Panc1 (cell line): ENCODE measurements around the gene FHIT. TPM values are rescaled to one million over a fixed set of nuclear protein-coding genes. Genes with fewer than 3 reads are reported as not detected.

Experiments used
- ATAC-seq: fragments of 200-7000 bp; cut with Tn5 transposase; 2 replicates; pipeline ENCODE4 v1.9.1; 2020; ENCODE audit warnings: mild to moderate bottlenecking, moderate library complexity
- BruUV-seq: library from RNA; stranded (reverse); fragments of 400-500 nt; replicated peaks from 2 replicates; lab custom pipeline; 2021; lab: Mats Ljungman, UMichigan
- CTCF ChIA-PET: fragments of 300-600 bp; sonication (Branson Sonifier 250); formaldehyde crosslinking; loops from one replicate; lab custom pipeline; 2022; ENCODE audit warnings: antibody characterized with exemption; lab: Charles Lee
- POLR2A ChIA-PET: fragments of 300-600 bp; sonication (Branson Sonifier 250); formaldehyde crosslinking; loops from one replicate; lab custom pipeline; 2022; ENCODE audit warnings: antibody characterized with exemption; lab: Charles Lee
- DNase-seq: peaks from one replicate; pipeline ENCODE4 v3.0.0-alpha.2; 2010; ENCODE audit warnings: low read depth, low spot score
- H3K27ac ChIP-seq: 2 replicates; pipeline ENCODE4 v1.5.1; 2011; ENCODE audit warnings: mild to moderate bottlenecking, low read length, inconsistent platforms
- H3K27me3 ChIP-seq: fragments of 200-500 bp; sonication (Bioruptor generic); 2 replicates; pipeline ENCODE4 v1.6.0; 2014; ENCODE audit warnings: low read length, inconsistent platforms; ENCODE audit not compliant: control insufficient read depth, insufficient read depth
- H3K36me3 ChIP-seq: fragments of 200-500 bp; sonication (Bioruptor generic); 2 replicates; pipeline ENCODE4 v1.5.1; 2014; ENCODE audit warnings: inconsistent platforms, mild to moderate bottlenecking, low read length, moderate library complexity; ENCODE audit not compliant: control insufficient read depth, insufficient read depth
- H3K4me1 ChIP-seq: 2 replicates; pipeline ENCODE4 v1.5.1; 2011; ENCODE audit warnings: inconsistent platforms, mild to moderate bottlenecking, low read length, moderate library complexity; ENCODE audit not compliant: control insufficient read depth, insufficient read depth
- H3K4me3 ChIP-seq, 2 experiments: 2 replicates each; pipeline ENCODE4 v1.5.1; 2011 to 2012; ENCODE audit warnings: low read depth in 2 of 2, low read length in 2 of 2, mild to moderate bottlenecking in 2 of 2, inconsistent platforms in 1 of 2, moderate library complexity in 1 of 2
- H3K9me3 ChIP-seq: fragments of 200-500 bp; sonication (Bioruptor generic); 2 replicates; pipeline ENCODE4 v1.5.1; 2014; ENCODE audit warnings: low read depth, mild to moderate bottlenecking, inconsistent platforms, low read length, moderate library complexity; ENCODE audit not compliant: control insufficient read depth, insufficient read depth
- POLR2AphosphoS5 ChIP-seq: IDR thresholded peaks from 2 replicates; pipeline ENCODE4 v1.6.1; 2012; ENCODE audit warnings: mild to moderate bottlenecking, low read depth, low read length, moderate library complexity
- SIN3A ChIP-seq: IDR thresholded peaks from 2 replicates; pipeline ENCODE4 v1.6.1; 2012; ENCODE audit warnings: low read depth, mild to moderate bottlenecking, low read length, moderate library complexity, borderline replicate concordance; ENCODE audit not compliant: insufficient read depth
- TCF7L2 ChIP-seq: IDR thresholded peaks from 2 replicates; pipeline ENCODE4 v1.6.1; 2011; ENCODE audit warnings: mild to moderate bottlenecking, low read depth, low read length, inconsistent platforms
- in situ Hi-C: cut with HindIII; loops from 2 replicates; pipeline ENCODE4 v1.10.0; 2016; ENCODE audit warnings: low sequenced_read_pairs, low pct_unique_long_range_greater_than_20kb
- intact Hi-C: fragments of 100-400 bp; cut with micrococcal nuclease; formaldehyde crosslinking; loops from one replicate; pipeline ENCODE4 v1.10.0; 2022; ENCODE audit not compliant: unreplicated experiment
- total RNA-seq: library from RNA; stranded (reverse); gene quantifications from one replicate; pipeline ENCODE4 v1.2.1, GENCODE V29; 2021; ENCODE audit not compliant: unreplicated experiment
- TF ChIP-seq, protein P1 (sequence below), 2 experiments: IDR thresholded peaks; 2 replicates each; pipeline ENCODE4 v1.6.1; 2011 to 2012; ENCODE audit warnings: low read depth in 2 of 2, control low read depth in 1 of 2, low read length in 1 of 2, mild to moderate bottlenecking in 1 of 2, moderate library complexity in 1 of 2; ENCODE audit not compliant: insufficient read depth in 1 of 2
- TF ChIP-seq, protein P2 (sequence below): fragments of 450-650 bp; IDR thresholded peaks from 2 replicates; pipeline ENCODE4 v1.5.1; 2017; ENCODE audit warnings: mild to moderate bottlenecking

Gene FHIT
- total RNA-seq, 1 experiment from 2014 or later, result 2.2 TPM

DNA sequence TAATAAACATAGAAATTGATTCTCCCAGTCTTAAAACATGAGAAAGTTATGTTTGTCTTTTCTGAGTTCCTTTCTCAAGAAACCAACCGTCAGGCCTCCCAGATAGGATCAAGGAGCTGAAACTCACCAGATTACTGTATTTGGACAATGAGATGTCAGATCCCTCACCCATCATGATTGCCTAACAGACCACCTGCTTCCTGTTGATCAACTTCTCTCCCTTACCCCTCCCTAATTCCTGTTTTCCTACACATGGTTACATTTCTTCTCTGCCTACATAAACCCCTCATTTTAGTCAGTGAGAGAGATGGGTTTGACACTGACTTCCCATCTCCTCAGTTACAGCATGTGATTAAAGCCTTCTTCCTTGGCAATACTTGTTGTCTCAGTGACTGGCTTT lies 917.5 kb downstream of the FHIT start:
- in situ Hi-C loops, result no loop called here
- Histone ChIP-seq H3K27ac (no peak overlapping the region), H3K4me3 (no peak overlapping the region), H3K4me1 (no peaks in the 10 kb centered on the region), H3K9me3 (no peaks in the 10 kb centered on the region), H3K36me3 (no peaks in the 10 kb centered on the region), H3K27me3 (no peaks in the 10 kb centered on the region)
- ChIA-PET POLR2A (no interaction called here), CTCF (no interaction called here)
- no TSS peak for BruUV-seq
- intact Hi-C loops, result no loop called here
- DNase-seq, result no peak
- ATAC-seq, result no peak
- TF ChIP-seq POLR2AphosphoS5, result no peak
- TF ChIP-seq SIN3A, result no peak
- TF ChIP-seq, protein P1, sequence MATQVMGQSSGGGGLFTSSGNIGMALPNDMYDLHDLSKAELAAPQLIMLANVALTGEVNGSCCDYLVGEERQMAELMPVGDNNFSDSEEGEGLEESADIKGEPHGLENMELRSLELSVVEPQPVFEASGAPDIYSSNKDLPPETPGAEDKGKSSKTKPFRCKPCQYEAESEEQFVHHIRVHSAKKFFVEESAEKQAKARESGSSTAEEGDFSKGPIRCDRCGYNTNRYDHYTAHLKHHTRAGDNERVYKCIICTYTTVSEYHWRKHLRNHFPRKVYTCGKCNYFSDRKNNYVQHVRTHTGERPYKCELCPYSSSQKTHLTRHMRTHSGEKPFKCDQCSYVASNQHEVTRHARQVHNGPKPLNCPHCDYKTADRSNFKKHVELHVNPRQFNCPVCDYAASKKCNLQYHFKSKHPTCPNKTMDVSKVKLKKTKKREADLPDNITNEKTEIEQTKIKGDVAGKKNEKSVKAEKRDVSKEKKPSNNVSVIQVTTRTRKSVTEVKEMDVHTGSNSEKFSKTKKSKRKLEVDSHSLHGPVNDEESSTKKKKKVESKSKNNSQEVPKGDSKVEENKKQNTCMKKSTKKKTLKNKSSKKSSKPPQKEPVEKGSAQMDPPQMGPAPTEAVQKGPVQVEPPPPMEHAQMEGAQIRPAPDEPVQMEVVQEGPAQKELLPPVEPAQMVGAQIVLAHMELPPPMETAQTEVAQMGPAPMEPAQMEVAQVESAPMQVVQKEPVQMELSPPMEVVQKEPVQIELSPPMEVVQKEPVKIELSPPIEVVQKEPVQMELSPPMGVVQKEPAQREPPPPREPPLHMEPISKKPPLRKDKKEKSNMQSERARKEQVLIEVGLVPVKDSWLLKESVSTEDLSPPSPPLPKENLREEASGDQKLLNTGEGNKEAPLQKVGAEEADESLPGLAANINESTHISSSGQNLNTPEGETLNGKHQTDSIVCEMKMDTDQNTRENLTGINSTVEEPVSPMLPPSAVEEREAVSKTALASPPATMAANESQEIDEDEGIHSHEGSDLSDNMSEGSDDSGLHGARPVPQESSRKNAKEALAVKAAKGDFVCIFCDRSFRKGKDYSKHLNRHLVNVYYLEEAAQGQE (IDR thresholded peaks at IDR 0.05; ENCODE audit: insufficient read depth in 1 of 2, low read depth in 2 of 2, low read length in 1 of 2), result no peak
- no peak for TF ChIP-seq TCF7L2
- TF ChIP-seq, protein P2, sequence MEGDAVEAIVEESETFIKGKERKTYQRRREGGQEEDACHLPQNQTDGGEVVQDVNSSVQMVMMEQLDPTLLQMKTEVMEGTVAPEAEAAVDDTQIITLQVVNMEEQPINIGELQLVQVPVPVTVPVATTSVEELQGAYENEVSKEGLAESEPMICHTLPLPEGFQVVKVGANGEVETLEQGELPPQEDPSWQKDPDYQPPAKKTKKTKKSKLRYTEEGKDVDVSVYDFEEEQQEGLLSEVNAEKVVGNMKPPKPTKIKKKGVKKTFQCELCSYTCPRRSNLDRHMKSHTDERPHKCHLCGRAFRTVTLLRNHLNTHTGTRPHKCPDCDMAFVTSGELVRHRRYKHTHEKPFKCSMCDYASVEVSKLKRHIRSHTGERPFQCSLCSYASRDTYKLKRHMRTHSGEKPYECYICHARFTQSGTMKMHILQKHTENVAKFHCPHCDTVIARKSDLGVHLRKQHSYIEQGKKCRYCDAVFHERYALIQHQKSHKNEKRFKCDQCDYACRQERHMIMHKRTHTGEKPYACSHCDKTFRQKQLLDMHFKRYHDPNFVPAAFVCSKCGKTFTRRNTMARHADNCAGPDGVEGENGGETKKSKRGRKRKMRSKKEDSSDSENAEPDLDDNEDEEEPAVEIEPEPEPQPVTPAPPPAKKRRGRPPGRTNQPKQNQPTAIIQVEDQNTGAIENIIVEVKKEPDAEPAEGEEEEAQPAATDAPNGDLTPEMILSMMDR, result no peak

DNA sequence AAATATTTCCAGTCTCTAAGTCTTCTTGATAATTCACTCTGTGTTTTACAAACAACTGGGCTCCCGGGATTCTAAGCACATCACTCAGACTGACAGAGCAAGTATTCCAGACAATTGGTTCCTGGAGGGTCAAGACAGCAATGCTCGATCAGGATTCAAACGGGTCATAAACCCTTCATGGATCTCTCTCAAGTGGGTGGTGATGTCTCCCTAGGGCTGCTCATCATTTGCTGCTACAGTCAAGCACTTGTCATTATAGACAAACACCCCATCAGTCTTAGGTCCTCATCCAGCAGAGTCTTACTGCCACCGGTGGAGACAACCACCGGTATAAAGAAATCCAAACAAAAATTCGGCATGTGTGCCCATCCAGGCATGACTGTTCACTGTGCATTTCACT lies 921.1 kb downstream of the FHIT start:
- BruUV-seq, result no TSS peak
- ChIA-PET POLR2A (no interaction called here), CTCF (no interaction called here)
- DNase-seq (no peak), ATAC-seq (no peak)
- in situ Hi-C loops, result no loop called here
- no peak overlapping the region for H3K27ac ChIP-seq
- intact Hi-C loops, result no loop called here
- no peaks in the 10 kb centered on the region for H3K27me3 ChIP-seq
- no peaks in the 10 kb centered on the region for H3K4me1 ChIP-seq
- no peak overlapping the region for H3K4me3 ChIP-seq
- TF ChIP-seq, protein P2, result no peak
- no peaks in the 10 kb centered on the region for H3K9me3 ChIP-seq
- no peaks in the 10 kb centered on the region for H3K36me3 ChIP-seq
